HepG2 (cell line): Measurements from ENCODE around the gene HCRTR1. TPM values are rescaled to one million over a fixed set of nuclear protein-coding genes. Genes with fewer than 3 reads are reported as not detected.

Source experiments
- ATAC-seq: fragments of 200-7000 bp; cut with Tn5 transposase; 3 replicates; pipeline ENCODE4 v1.9.1; 2020; ENCODE audit warnings: mild to moderate bottlenecking, moderate library complexity
- BruUV-seq: library from RNA; stranded (reverse); fragments of 400-500 nt; replicated peaks from 2 replicates; lab custom pipeline; 2021; lab: Mats Ljungman, UMichigan
- CTCF ChIA-PET: fragments of 300-600 bp; formaldehyde crosslinking; extraction: SDS; loops from one replicate; lab custom pipeline; 2021; ENCODE audit warnings: low total read pairs, inconsistent platforms, low intra/inter-chr PET ratio; lab: Yijun Ruan, JAX
- POLR2A ChIA-PET: fragments of 350-600 bp; sonication (Branson Sonifier 250); formaldehyde crosslinking; loops from one replicate; lab custom pipeline; 2020; ENCODE audit warnings: antibody characterized with exemption, inconsistent platforms; lab: Yijun Ruan, JAX
- DNase-seq: peaks from one replicate; pipeline ENCODE4 v3.0.0-alpha.2; 2015; ENCODE audit warnings: low spot score
- FAIRE-seq: peaks from 3 replicates; lab custom pipeline; 2011; peaks lifted over from hg19 to GRCh38; lab: Jason Lieb, UNC
- H2AFZ ChIP-seq: one replicate; pipeline ENCODE4 v1.6.1; 2011; ENCODE audit warnings: low read length, inconsistent platforms
- H3K27ac ChIP-seq: fragments of 300-600 bp; 3 replicates; pipeline ENCODE4 v1.8.0; 2011; ENCODE audit warnings: mixed run types, mild to moderate bottlenecking, mixed read lengths, low read length, inconsistent platforms; ENCODE audit not compliant: insufficient read depth; ENCODE audit errors: extremely low read length
- H3K27me3 ChIP-seq, 2 experiments: fragments of 200-600 bp in 1 of 2; 2 replicates in 1 of 2; 3 replicates in 1 of 2; pipeline versions ENCODE4 v1.6.0 to v1.8.0; 2011; ENCODE audit warnings: low read length in 2 of 2, mild to moderate bottlenecking in 2 of 2, moderate library complexity in 2 of 2, inconsistent platforms in 1 of 2; ENCODE audit not compliant: insufficient read depth in 2 of 2, control insufficient read depth in 1 of 2
- H3K36me3 ChIP-seq, 2 experiments: fragments of 200-600 bp in 1 of 2; replicated peaks in 1 of 2; 2 replicates in 1 of 2; 3 replicates in 1 of 2; pipeline versions ENCODE4 v1.5.1 to v1.8.0; 2011; ENCODE audit warnings: low read length in 2 of 2, inconsistent platforms in 1 of 2; ENCODE audit not compliant: insufficient read depth in 2 of 2, control insufficient read depth in 1 of 2
- H3K4me1 ChIP-seq: 2 replicates; pipeline ENCODE4 v1.5.1; 2012; ENCODE audit warnings: low read length, inconsistent platforms; ENCODE audit not compliant: insufficient read depth
- H3K4me2 ChIP-seq: 2 replicates; pipeline ENCODE4 v1.6.0; 2011; ENCODE audit warnings: low read depth, low read length, inconsistent platforms
- H3K4me3 ChIP-seq, 3 experiments: fragments of 200-600 bp in 1 of 3; sonication (generic), shearing (Covaris generic) in 1 of 3; replicated peaks in 1 of 3; 2 replicates each; pipeline ENCODE4 v1.5.1; 2011 to 2016; ENCODE audit warnings: low read length in 3 of 3, inconsistent platforms in 2 of 3, low read depth in 2 of 3, mild to moderate bottlenecking in 2 of 3, control low read depth in 1 of 3, mixed read lengths in 1 of 3; ENCODE audit not compliant: insufficient read depth in 1 of 3
- H3K79me2 ChIP-seq: one replicate; pipeline ENCODE4 v1.6.1; 2011; ENCODE audit warnings: low read length, inconsistent platforms; ENCODE audit not compliant: insufficient read depth
- H3K9ac ChIP-seq: 2 replicates; pipeline ENCODE4 v1.6.0; 2011; ENCODE audit warnings: mild to moderate bottlenecking, low read depth, low read length, inconsistent platforms; ENCODE audit not compliant: insufficient read depth
- H3K9me3 ChIP-seq: 2 replicates; pipeline ENCODE4 v1.5.1; 2012; ENCODE audit warnings: mild to moderate bottlenecking, low read length
- H4K20me1 ChIP-seq: 2 replicates; pipeline ENCODE4 v1.6.0; 2011; ENCODE audit warnings: inconsistent platforms, mild to moderate bottlenecking, low read length, moderate library complexity; ENCODE audit not compliant: insufficient read depth
- HNF4A ChIP-seq: sonication (generic); formaldehyde crosslinking; IDR thresholded peaks from 2 replicates; pipeline ENCODE4 v1.4.0; 2020; ENCODE audit warnings: missing genetic modification reagents
- ISL2 ChIP-seq: sonication (generic); formaldehyde crosslinking; IDR thresholded peaks from 2 replicates; pipeline ENCODE4 v1.5.0; 2020; ENCODE audit warnings: missing genetic modification reagents
- KMT2B ChIP-seq: IDR thresholded peaks from 2 replicates; pipeline ENCODE4 v1.6.1; 2016; ENCODE audit warnings: missing genetic modification reagents, missing compliant biosample characterization
- MAF1 ChIP-seq: sonication (generic); formaldehyde crosslinking; IDR thresholded peaks from 2 replicates; pipeline ENCODE4 v1.5.0; 2020; ENCODE audit warnings: missing genetic modification reagents, borderline replicate concordance
- MTA1 ChIP-seq: sonication (generic); formaldehyde crosslinking; IDR thresholded peaks from 2 replicates; pipeline ENCODE4 v1.4.0; 2020; ENCODE audit warnings: missing genetic modification reagents, mild to moderate bottlenecking, borderline replicate concordance
- RBM22 ChIP-seq: fragments of 200-400 bp; formaldehyde crosslinking; optimal IDR thresholded peaks from 2 replicates; pipeline ENCODE3; 2017; ENCODE audit warnings: mild to moderate bottlenecking, low read length, moderate library complexity
- ZNF432 ChIP-seq: sonication (generic); formaldehyde crosslinking; IDR thresholded peaks from 2 replicates; pipeline ENCODE4 v1.5.0; 2020; ENCODE audit warnings: missing genetic modification reagents, mild to moderate bottlenecking, borderline replicate concordance
- ZNF672 ChIP-seq: sonication (generic); formaldehyde crosslinking; IDR thresholded peaks from 2 replicates; pipeline ENCODE4 v1.8.1; 2022; ENCODE audit warnings: missing genetic modification reagents
- WGBS: methylation state at CpG from one replicate; pipeline ENCODE4 v1.1.6; 2017; ENCODE audit warnings: low lambda C conversion rate; 5-methylcytosine and 5-hydroxymethylcytosine counted together
- in situ Hi-C: cut with HindIII; loops from 2 replicates; pipeline ENCODE4 v1.10.0; 2017; ENCODE audit warnings: low pct_unique_long_range_greater_than_20kb; ENCODE audit not compliant: extremely low pct_ligation_motif_present
- intact Hi-C: fragments of 100-400 bp; cut with micrococcal nuclease; formaldehyde crosslinking; loops from one replicate; pipeline ENCODE4 v1.10.0; 2022; ENCODE audit not compliant: unreplicated experiment
- polyA plus RNA-seq, 8 experiments: library from polyadenylated mRNA; depleted of rRNA in 3 of 8; stranded (reverse) in 7 of 8; unstranded in 1 of 8; fragments of >200 nt; fragmentation: Illumina TruSeq in 4 of 8; extraction: Trizol in 4 of 8; gene quantifications; 2 replicates each; pipeline versions ENCODE4 v1.2.1 to v1.2.3, GENCODE V29; 2011 to 2016; ENCODE audit warnings: low read depth in 4 of 8, missing spikeins in 1 of 8, mixed read lengths in 1 of 8; ENCODE audit not compliant: insufficient read depth in 1 of 8
- total RNA-seq, 5 experiments: library from RNA; depleted of rRNA; stranded (reverse); fragments of >200 nt; fragmentation: Illumina TruSeq; extraction: Trizol; gene quantifications; 2 replicates each; pipeline ENCODE4 v1.2.3, GENCODE V29; 2016; ENCODE audit warnings: low read depth in 1 of 5
- TF ChIP-seq, protein P1 (sequence below): sonication (generic); formaldehyde crosslinking; IDR thresholded peaks from 2 replicates; pipeline ENCODE4 v1.4.0; 2020; ENCODE audit warnings: missing genetic modification reagents
- TF ChIP-seq, protein P2 (sequence below): sonication (generic); formaldehyde crosslinking; IDR thresholded peaks from 2 replicates; pipeline ENCODE4 v1.4.0; 2020; ENCODE audit warnings: missing genetic modification reagents
- TF ChIP-seq, protein P3 (sequence below): IDR thresholded peaks from 2 replicates; pipeline ENCODE4 v1.6.1; 2012; ENCODE audit warnings: low read depth, low read length, improper control_type of control experiment
- TF ChIP-seq, protein P4 (sequence below): IDR thresholded peaks from 2 replicates; pipeline ENCODE4 v1.6.1; 2016; ENCODE audit warnings: missing compliant biosample characterization, missing genetic modification reagents, borderline replicate concordance
- TF ChIP-seq, protein P5 (sequence below): sonication (generic); formaldehyde crosslinking; conservative IDR thresholded peaks from 2 replicates; pipeline ENCODE4 v1.5.0; 2020; ENCODE audit warnings: missing genetic modification reagents

HCRTR1 gene
- total and polyA plus RNA-seq, 2 of the 13 experiments (the other 11 are each of a cell fraction or from before 2014, with no cell fraction given), result not detected

DNA sequence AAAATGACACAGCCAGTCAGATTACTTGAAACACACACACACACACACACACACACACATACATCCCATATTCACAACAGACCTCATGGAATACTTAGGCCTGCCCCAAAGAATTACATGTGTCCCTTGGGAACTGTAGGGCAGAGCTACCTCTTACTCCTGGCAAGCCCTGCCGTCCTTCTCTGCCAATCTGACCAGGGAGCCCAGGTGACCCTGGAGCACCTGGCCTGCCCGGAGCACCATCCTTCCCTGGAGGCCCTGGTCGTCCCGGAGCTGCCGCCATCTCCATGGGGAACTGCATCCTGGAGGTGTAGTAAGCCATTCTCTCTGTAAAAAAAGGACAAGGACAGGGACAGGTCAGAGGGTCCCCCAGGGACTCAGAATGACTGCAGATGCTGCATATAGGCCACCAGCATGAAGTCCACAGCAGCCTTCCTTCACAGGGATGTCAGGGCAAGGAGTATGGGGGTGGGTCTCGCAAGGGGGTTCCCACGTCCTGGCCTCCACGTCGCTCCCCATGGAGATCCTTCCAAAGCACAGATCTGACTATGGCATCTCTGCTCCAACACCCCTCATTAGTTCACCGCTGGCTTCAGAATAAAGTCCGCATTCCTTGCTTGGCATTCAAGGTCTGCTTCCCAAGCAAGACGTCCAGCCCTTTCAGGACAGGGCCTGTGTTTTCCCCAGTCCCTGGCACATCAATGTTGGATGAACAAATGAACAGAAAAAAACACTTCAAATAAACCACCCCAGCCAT is 36.4 kb downstream of the HCRTR1 start:
- intact Hi-C loops, result no loop called here
- CTCF ChIA-PET, result no interaction called here

DNA sequence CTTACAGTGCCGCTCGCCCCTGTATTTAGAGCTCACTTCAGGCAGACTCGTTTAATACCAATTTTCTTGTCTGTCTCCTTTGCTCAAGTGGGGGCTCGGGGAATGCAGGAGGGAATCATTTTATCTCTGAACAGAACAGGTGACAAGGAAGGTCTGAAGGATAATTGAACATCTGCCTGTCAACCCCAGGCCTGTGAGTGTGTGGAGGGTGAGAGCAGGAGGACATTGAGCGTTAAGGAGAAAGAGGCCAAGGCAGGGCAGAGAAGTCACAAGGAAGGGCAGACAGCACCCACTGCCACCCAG is 36.9 kb downstream of the HCRTR1 start:
- no peak for FAIRE-seq
- Histone ChIP-seq H3K4me2 (no peak overlapping the region), H3K4me3 (no peak overlapping the region), H3K36me3 (no peaks in the 10 kb centered on the region), H3K27me3 (no peaks in the 10 kb centered on the region), H3K4me1 (peaks cover 16% of the 10 kb centered on the region), H3K79me2 (no peaks in the 10 kb centered on the region), H3K9ac (no peak overlapping the region), H2AFZ (no peak overlapping the region), H4K20me1 (no peaks in the 10 kb centered on the region), H3K27ac (no peak overlapping the region), H3K9me3 (no peaks in the 10 kb centered on the region)
- 83% methylated on average over 5 of the region's 5 CpGs for WGBS
- ChIA-PET POLR2A (no interaction called here), CTCF (no interaction called here)
- no peak for DNase-seq
- no TSS peak for BruUV-seq
- in situ Hi-C loops, result no loop called here
- intact Hi-C loops, result no loop called here
- no peak for ATAC-seq
- TF ChIP-seq MTA1 (CRISPR knock-in tag), result no peak
- TF ChIP-seq, protein P1, sequence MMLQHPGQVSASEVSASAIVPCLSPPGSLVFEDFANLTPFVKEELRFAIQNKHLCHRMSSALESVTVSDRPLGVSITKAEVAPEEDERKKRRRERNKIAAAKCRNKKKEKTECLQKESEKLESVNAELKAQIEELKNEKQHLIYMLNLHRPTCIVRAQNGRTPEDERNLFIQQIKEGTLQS, result no peak
- TF ChIP-seq, protein P2, sequence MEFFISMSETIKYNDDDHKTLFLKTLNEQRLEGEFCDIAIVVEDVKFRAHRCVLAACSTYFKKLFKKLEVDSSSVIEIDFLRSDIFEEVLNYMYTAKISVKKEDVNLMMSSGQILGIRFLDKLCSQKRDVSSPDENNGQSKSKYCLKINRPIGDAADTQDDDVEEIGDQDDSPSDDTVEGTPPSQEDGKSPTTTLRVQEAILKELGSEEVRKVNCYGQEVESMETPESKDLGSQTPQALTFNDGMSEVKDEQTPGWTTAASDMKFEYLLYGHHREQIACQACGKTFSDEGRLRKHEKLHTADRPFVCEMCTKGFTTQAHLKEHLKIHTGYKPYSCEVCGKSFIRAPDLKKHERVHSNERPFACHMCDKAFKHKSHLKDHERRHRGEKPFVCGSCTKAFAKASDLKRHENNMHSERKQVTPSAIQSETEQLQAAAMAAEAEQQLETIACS (CRISPR knock-in tag), result no peak
- no peak for TF ChIP-seq HNF4A (CRISPR knock-in tag)
- no peak for TF ChIP-seq MAF1
- TF ChIP-seq, protein P3, sequence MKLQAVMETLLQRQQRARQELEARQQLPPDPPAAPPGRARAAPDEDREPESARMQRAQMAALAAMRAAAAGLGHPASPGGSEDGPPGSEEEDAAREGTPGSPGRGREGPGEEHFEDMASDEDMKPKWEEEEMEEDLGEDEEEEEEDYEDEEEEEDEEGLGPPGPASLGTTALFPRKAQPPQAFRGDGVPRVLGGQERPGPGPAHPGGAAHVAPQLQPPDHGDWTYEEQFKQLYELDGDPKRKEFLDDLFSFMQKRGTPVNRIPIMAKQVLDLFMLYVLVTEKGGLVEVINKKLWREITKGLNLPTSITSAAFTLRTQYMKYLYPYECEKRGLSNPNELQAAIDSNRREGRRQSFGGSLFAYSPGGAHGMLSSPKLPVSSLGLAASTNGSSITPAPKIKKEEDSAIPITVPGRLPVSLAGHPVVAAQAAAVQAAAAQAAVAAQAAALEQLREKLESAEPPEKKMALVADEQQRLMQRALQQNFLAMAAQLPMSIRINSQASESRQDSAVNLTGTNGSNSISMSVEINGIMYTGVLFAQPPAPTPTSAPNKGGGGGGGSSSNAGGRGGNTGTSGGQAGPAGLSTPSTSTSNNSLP, result no peak
- no peak for TF ChIP-seq ISL2 (CRISPR knock-in tag)
- no peak for TF ChIP-seq ZNF672 (CRISPR knock-in tag)

More for the DNA sequence above, 36.4 kb downstream of the HCRTR1 start:
- 91% methylated on average over 6 of the region's 12 CpGs for WGBS
- ATAC-seq, result no peak
- Histone ChIP-seq H3K4me3 (no peak overlapping the region), H3K4me2 (no peak overlapping the region), H3K27me3 (no peaks in the 10 kb centered on the region), H2AFZ (no peak overlapping the region), H3K4me1 (peaks cover 17% of the 10 kb centered on the region), H3K9me3 (no peaks in the 10 kb centered on the region), H3K79me2 (no peaks in the 10 kb centered on the region), H4K20me1 (no peaks in the 10 kb centered on the region), H3K9ac (no peak overlapping the region), H3K36me3 (no peaks in the 10 kb centered on the region), H3K27ac (no peak overlapping the region)
- DNase-seq, result no peak
- no TSS peak for BruUV-seq
- POLR2A ChIA-PET, result no interaction called here
- in situ Hi-C loops, result no loop called here
- no peak for TF ChIP-seq KMT2B (CRISPR knock-in tag)
- TF ChIP-seq, protein P4, sequence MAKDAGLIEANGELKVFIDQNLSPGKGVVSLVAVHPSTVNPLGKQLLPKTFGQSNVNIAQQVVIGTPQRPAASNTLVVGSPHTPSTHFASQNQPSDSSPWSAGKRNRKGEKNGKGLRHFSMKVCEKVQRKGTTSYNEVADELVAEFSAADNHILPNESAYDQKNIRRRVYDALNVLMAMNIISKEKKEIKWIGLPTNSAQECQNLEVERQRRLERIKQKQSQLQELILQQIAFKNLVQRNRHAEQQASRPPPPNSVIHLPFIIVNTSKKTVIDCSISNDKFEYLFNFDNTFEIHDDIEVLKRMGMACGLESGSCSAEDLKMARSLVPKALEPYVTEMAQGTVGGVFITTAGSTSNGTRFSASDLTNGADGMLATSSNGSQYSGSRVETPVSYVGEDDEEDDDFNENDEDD (CRISPR knock-in tag), result no peak
- TF ChIP-seq, protein P5, sequence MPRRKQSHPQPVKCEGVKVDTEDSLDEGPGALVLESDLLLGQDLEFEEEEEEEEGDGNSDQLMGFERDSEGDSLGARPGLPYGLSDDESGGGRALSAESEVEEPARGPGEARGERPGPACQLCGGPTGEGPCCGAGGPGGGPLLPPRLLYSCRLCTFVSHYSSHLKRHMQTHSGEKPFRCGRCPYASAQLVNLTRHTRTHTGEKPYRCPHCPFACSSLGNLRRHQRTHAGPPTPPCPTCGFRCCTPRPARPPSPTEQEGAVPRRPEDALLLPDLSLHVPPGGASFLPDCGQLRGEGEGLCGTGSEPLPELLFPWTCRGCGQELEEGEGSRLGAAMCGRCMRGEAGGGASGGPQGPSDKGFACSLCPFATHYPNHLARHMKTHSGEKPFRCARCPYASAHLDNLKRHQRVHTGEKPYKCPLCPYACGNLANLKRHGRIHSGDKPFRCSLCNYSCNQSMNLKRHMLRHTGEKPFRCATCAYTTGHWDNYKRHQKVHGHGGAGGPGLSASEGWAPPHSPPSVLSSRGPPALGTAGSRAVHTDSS (CRISPR knock-in tag), result no peak
- no peak for TF ChIP-seq RBM22
- no peak for TF ChIP-seq ZNF432
- no peak for FAIRE-seq
